ENCODE results near the gene PSMA2. TPM values are rescaled to one million over a fixed set of nuclear protein-coding genes. Genes with fewer than 3 reads are reported as not detected.

The PSMA2 gene
- 77.6 TPM for total RNA-seq
- long read RNA-seq, transcript PSMA2-201 (8 exons, 1,487 nt) = major isoform, 203 of 208 reads
- long read RNA-seq, partial matches to known transcripts = 3 of 208 reads
- long read RNA-seq, other reads (novel, unspliced or antisense) = 1 of 208 reads

GRCh38 chr7:42931834-42932651 is at the start of gene PSMA2, which contains the start of gene MRPL32:
Gene PSMA2, minus strand, starts transcription at chr7:42932174. Its CDS starts 16 bp downstream, at chr7:42932158.
Gene MRPL32, plus strand, starts transcription at chr7:42932376. Its CDS starts 11 bp downstream, at chr7:42932387.
- DNase-seq (ENCODE audit: low spot score) = peak; percentile 96

GRCh38 chr7:42981601-42982000 is 49.6 kb upstream of the PSMA2 start:
- DNase-seq (ENCODE audit: low spot score) = no peak

- DNase-seq (ENCODE audit: low spot score) = no peak
Measured at GRCh38 chr7:42980514-42980913, 48.5 kb upstream of the PSMA2 start.

DNA sequence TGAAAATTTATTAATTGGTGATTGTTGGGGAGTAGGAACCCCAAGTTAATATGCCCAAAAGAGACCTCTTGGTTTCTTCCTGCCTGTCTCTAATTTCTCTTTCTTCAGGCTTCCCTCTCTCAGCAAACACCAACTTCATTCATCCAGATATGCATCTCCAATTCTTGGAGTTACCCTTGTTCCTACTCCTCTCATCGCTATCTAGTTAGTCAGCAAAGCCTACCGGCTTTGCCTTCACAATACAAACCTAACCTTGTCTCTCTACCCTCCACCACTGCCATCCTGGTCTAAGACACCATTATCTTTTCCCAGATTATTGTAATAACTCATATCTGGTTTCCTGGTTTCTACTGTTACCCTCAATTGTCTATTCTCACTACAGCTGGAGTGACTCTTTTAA is 48.1 kb upstream of the PSMA2 start:
- no peak for DNase-seq (ENCODE audit: low spot score)

DNA sequence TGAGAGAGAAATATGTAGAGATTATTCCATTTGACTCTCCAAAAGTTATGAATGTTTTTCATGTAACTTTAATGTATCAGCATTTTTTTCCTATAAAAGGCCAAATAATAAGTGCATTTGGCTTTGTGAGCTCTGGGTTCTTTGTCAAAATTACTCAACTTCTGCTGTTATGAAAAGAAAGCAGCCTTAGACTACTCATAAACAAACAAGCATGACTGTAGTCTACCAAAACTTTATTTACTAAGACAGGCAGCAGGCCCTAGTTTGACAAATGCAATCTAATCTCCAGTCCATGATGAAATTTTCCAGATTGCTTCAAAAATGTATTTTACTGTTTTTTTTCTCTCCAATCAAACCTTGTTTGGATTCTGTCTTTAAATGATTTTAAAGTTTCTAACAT is 46.5 kb upstream of the PSMA2 start:
- no peak for DNase-seq (ENCODE audit: low spot score)

GRCh38 chr7:42976371-42976770 is 44.4 kb upstream of the PSMA2 start:
- no peak for DNase-seq (ENCODE audit: low spot score)

- DNase-seq (ENCODE audit: low spot score) = no peak
Measured at GRCh38 chr7:42972699-42973500, 40.9 kb upstream of the PSMA2 start.

DNA sequence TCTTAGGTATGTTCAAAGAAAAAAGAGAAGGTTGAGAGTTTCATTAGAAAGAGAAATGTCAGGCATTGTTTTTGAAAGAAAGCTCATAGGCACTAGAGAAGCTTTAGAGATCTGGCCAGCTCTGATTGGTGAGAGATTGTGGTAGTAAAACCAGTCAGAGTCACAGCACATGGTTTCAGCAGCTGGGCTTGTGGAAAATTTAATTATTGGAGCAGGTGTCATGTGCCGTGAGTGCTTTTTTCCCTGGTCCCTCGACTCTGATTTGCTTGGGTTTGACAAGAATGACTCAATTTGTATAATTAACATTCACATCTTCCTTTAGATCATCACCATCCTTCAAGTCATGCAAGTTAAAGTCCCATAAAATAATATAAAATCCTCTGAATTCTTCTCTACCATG is 35.4 kb upstream of the PSMA2 start:
- DNase-seq (ENCODE audit: low spot score) = no peak

GRCh38 chr7:42964849-42965805 is 33.2 kb upstream of the PSMA2 start:
- no peak for DNase-seq (ENCODE audit: low spot score)

- DNase-seq (ENCODE audit: low spot score) = no peak
Measured at GRCh38 chr7:42964293-42964692, 32.3 kb upstream of the PSMA2 start.

DNA sequence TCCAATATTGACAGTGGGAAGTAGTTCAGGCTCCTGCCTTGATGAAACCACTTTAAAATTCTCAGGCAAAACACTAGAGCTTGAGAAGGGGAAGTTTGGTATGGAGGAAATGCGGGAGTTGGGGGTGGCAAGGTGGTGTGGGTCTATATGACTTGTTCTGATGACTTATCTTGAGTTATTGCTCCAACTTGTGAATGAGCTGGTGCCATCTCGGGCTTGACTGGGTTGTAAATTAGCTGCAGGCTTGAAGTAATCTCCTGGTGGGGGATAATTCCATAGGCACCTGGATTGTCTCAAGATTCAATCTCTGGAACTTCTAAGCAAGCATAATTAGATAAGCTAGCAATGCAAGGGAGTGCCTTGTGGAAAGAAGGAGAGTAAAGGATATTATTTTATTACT is 29.2 kb upstream of the PSMA2 start:
- DNase-seq (ENCODE audit: low spot score) = no peak

- DNase-seq (ENCODE audit: low spot score) = no peak
Measured at GRCh38 chr7:42960762-42961161, 28.8 kb upstream of the PSMA2 start.

DNA sequence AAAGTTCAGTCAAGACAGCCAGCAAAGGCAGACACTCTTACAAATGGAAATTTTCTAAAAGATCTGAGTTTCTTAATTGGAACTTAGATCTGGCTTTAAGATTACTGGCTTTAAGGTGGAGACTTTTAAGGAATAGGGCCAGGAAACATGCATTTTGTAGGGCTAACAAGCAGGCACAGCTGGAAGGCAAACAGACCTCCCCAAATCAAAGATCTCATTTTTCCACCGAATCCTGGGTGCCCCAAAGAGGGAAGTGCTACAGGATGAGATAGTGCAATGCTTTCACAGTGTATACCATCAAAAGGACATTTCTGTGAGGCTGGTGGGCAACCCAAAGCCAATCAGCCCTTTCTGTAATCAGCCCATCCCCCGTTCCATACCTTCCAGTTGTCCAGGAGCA is 27.6 kb upstream of the PSMA2 start:
- DNase-seq (ENCODE audit: low spot score) = no peak

GRCh38 chr7:42956062-42956461 is 24.1 kb upstream of the PSMA2 start:
- DNase-seq (ENCODE audit: low spot score) = no peak

DNA sequence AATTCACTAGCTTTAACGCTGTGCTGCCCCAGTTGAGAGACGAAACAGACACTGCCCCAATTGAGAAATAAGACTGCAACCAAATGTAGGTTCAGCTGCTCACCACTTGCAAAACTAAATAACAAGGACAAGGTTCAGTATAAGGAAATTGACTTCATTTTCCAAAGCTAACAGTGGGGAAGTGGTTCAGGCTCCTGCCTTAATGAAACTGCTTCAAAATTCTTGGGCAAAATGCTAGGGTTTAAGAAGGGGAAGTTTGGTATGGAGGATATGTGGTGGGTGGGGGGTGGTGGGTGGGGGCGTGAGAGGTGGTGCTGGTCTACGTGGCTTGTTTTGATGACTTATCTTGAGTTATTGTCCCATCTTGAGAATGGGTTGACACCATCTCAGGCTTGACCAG is 22.0 kb upstream of the PSMA2 start:
- DNase-seq (ENCODE audit: low spot score) = no peak

- DNase-seq (ENCODE audit: low spot score) = no peak
Measured at GRCh38 chr7:42952328-42952727, 20.4 kb upstream of the PSMA2 start.

DNA sequence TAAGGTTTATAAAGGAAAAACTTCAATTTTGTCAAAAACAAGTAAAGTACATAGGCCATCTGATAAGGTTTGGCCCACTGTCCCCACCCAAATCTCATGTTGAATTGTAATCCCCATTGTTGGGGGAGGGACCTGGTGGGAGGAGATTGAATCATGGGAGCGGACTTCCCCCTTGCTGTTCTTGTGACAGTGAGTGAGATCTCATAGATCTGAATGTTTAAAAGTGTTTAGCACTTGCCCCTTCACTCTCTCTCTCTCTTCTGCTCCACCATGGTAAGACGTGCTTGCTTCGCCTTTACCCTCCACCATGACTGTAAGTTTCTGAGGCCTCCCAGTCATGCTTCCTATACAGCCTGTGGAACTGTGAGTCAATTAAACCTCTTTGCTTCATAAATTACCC is 18.4 kb upstream of the PSMA2 start:
- DNase-seq (ENCODE audit: low spot score) = no peak

- no peak for DNase-seq (ENCODE audit: low spot score)
Measured at GRCh38 chr7:42947521-42947920, 15.5 kb upstream of the PSMA2 start.

DNA sequence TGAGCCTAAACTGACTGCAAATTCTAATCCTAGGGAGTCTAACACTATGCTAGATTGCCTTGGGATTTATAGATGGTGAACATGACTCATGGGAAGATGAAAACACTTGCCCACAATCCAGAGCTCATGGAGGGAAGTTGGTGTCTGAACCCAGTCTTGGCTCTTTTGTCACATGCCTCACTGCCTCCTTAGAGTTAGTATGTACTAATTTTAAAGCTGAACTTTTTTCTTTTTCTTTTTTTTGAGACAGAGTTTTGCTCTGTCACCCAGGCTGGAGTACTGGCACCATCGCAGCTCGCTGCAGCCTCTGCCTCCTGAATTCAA is 14.6 kb upstream of the PSMA2 start:
- DNase-seq (ENCODE audit: low spot score) = no peak

GRCh38 chr7:42945821-42946626 is 14.1 kb upstream of the PSMA2 start:
- no peak for DNase-seq (ENCODE audit: low spot score)
